ENCODE measurements around the gene TMEM80. TPM values are rescaled to one million over a fixed set of nuclear protein-coding genes. Genes with fewer than 3 reads are reported as not detected.
A peak's percentile ranks its signal among the peaks of the same experiment; 100 is the strongest.

Gene TMEM80
- total and polyA plus RNA-seq, 9 of the 15 experiments (the other 6 are each of a cell fraction or from before 2014, with no cell fraction given) = 5.1 to 30.1 (median 12.4) TPM

DNA sequence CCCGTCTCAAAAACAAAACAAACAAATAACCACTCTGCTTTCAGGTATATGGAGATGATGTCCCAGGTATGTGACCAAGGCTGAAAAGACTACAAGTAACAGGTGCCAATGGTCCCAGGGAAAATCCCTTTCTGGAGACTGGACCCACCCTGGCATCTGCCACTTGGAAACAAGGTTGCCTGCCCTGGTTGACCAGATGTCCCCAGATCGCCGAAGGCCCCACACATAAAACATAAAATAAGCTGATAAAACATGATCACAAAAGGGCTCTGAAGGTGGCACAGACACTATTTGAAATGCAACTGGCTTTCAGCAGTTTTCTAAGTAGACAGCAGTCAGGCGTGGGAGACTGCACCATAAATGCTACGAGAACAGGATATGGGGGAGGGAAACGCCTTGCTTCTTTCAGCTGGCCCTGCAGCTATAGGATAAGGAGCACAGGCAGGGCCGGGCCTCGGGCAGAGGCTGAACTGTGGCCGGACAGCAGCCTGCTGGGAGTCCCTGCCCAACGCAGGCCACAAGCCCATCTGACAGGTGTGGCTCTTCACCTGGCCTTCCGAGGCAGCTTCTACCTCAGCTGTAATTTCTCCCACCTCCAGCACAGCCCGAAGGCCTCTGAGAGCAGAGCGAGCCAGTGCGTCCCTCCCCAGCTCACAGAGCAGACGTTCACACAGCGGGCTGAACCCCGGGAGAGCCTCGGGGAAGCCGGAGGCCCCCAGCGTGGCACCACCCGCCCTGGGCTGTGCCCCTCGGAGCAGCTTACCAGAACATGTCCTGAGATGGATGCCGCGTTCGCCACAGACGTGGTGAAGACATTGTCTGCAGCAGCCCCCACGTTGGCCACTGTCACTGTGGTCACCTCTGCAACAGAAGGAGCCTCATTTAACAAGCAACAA lies 4.6 kb upstream of the TMEM80 start (continued):
- TF ChIP-seq, protein P1, sequence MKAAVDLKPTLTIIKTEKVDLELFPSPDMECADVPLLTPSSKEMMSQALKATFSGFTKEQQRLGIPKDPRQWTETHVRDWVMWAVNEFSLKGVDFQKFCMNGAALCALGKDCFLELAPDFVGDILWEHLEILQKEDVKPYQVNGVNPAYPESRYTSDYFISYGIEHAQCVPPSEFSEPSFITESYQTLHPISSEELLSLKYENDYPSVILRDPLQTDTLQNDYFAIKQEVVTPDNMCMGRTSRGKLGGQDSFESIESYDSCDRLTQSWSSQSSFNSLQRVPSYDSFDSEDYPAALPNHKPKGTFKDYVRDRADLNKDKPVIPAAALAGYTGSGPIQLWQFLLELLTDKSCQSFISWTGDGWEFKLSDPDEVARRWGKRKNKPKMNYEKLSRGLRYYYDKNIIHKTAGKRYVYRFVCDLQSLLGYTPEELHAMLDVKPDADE (conservative IDR thresholded peaks at IDR 0.05; ENCODE audit: control insufficient read depth, low read depth, low read length) = peak; percentile 83
- TF ChIP-seq, protein P2, sequence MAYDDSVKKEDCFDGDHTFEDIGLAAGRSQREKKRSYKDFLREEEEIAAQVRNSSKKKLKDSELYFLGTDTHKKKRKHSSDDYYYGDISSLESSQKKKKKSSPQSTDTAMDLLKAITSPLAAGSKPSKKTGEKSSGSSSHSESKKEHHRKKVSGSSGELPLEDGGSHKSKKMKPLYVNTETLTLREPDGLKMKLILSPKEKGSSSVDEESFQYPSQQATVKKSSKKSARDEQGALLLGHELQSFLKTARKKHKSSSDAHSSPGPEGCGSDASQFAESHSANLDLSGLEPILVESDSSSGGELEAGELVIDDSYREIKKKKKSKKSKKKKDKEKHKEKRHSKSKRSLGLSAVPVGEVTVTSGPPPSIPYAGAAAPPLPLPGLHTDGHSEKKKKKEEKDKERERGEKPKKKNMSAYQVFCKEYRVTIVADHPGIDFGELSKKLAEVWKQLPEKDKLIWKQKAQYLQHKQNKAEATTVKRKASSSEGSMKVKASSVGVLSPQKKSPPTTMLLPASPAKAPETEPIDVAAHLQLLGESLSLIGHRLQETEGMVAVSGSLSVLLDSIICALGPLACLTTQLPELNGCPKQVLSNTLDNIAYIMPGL (CRISPR knock-in tag; IDR thresholded peaks at IDR 0.05) = no peak
- TF ChIP-seq ZNF57 (CRISPR knock-in tag; IDR thresholded peaks at IDR 0.05) = no peak
- TF ChIP-seq ZNF384 (IDR thresholded peaks at IDR 0.05; ENCODE audit: low read depth, low read length) = no peak
- TF ChIP-seq, protein P3, sequence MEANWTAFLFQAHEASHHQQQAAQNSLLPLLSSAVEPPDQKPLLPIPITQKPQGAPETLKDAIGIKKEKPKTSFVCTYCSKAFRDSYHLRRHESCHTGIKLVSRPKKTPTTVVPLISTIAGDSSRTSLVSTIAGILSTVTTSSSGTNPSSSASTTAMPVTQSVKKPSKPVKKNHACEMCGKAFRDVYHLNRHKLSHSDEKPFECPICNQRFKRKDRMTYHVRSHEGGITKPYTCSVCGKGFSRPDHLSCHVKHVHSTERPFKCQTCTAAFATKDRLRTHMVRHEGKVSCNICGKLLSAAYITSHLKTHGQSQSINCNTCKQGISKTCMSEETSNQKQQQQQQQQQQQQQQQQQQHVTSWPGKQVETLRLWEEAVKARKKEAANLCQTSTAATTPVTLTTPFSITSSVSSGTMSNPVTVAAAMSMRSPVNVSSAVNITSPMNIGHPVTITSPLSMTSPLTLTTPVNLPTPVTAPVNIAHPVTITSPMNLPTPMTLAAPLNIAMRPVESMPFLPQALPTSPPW (CRISPR knock-in tag; IDR thresholded peaks at IDR 0.05) = peak; percentile 44; the same call in 1 of the 2 replicates
- TF ChIP-seq, protein P4, sequence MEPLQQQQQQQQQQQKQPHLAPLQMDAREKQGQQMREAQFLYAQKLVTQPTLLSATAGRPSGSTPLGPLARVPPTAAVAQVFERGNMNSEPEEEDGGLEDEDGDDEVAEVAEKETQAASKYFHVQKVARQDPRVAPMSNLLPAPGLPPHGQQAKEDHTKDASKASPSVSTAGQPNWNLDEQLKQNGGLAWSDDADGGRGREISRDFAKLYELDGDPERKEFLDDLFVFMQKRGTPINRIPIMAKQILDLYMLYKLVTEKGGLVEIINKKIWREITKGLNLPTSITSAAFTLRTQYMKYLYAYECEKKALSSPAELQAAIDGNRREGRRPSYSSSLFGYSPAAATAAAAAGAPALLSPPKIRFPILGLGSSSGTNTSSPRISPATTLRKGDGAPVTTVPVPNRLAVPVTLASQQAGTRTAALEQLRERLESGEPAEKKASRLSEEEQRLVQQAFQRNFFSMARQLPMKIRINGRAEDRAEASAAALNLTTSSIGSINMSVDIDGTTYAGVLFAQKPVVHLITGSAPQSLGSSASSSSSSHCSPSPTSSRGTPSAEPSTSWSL (CRISPR knock-in tag; IDR thresholded peaks at IDR 0.05; ENCODE audit: borderline replicate concordance) = no peak
- peak; percentile 17 to 33; a peak in 2 of 4 replicates for TF ChIP-seq NRF1 (conservative IDR thresholded peaks at IDR 0.05 in 1 of 2, IDR thresholded peaks at IDR 0.05 in 1 of 2)
- TF ChIP-seq MTF1 (CRISPR knock-in tag; IDR thresholded peaks at IDR 0.05; ENCODE audit: borderline replicate concordance) = no peak
- no peak for TF ChIP-seq BRF1 (IDR thresholded peaks at IDR 0.05; ENCODE audit: borderline replicate concordance, extremely low read depth, insufficient read length)
- TF ChIP-seq, protein P5, sequence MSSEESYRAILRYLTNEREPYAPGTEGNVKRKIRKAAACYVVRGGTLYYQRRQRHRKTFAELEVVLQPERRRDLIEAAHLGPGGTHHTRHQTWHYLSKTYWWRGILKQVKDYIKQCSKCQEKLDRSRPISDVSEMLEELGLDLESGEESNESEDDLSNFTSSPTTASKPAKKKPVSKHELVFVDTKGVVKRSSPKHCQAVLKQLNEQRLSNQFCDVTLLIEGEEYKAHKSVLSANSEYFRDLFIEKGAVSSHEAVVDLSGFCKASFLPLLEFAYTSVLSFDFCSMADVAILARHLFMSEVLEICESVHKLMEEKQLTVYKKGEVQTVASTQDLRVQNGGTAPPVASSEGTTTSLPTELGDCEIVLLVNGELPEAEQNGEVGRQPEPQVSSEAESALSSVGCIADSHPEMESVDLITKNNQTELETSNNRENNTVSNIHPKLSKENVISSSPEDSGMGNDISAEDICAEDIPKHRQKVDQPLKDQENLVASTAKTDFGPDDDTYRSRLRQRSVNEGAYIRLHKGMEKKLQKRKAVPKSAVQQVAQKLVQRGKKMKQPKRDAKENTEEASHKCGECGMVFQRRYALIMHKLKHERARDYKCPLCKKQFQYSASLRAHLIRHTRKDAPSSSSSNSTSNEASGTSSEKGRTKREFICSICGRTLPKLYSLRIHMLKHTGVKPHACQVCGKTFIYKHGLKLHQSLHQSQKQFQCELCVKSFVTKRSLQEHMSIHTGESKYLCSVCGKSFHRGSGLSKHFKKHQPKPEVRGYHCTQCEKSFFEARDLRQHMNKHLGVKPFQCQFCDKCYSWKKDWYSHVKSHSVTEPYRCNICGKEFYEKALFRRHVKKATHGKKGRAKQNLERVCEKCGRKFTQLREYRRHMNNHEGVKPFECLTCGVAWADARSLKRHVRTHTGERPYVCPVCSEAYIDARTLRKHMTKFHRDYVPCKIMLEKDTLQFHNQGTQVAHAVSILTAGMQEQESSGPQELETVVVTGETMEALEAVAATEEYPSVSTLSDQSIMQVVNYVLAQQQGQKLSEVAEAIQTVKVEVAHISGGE (CRISPR knock-in tag; IDR thresholded peaks at IDR 0.05) = 0 out of 6 replicates have a peak, but pooled peaks of 1 of the 3 experiments have one; percentile 24
- TF ChIP-seq ZBTB8A (IDR thresholded peaks at IDR 0.05; ENCODE audit: partially characterized antibody) = no peak
- TF ChIP-seq, protein P6, sequence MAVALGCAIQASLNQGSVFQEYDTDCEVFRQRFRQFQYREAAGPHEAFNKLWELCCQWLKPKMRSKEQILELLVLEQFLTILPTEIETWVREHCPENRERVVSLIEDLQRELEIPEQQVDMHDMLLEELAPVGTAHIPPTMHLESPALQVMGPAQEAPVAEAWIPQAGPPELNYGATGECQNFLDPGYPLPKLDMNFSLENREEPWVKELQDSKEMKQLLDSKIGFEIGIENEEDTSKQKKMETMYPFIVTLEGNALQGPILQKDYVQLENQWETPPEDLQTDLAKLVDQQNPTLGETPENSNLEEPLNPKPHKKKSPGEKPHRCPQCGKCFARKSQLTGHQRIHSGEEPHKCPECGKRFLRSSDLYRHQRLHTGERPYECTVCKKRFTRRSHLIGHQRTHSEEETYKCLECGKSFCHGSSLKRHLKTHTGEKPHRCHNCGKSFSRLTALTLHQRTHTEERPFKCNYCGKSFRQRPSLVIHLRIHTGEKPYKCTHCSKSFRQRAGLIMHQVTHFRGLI (CRISPR knock-in tag; IDR thresholded peaks at IDR 0.05) = no peak
- peak; percentile 60 for TF ChIP-seq SMARCA4 (IDR thresholded peaks at IDR 0.05)
